Pancreas (tissue), 10 donors: ENCODE results near the gene TFAP2A. TPM values are rescaled to one million over a fixed set of nuclear protein-coding genes. Genes with fewer than 3 reads are reported as not detected.
A peak's percentile ranks its signal among the peaks of the same experiment; 100 is the strongest.

Source experiments
- ATAC-seq, 4 donors: fragments of 200-7000 bp; cut with Tn5 transposase; one replicate each; pipeline versions ENCODE4 v1.8.0 to v1.9.1; 2020; ENCODE audit warnings: mild to moderate bottlenecking in 4 of 4, moderate library complexity in 4 of 4
- DNase-seq, 6 donors: peaks; one replicate each; pipeline ENCODE4 v3.0.0-alpha.2; 2020
- FAIRE-seq: peaks from 2 replicates; lab custom pipeline; 2012; peaks lifted over from hg19 to GRCh38; lab: Jason Lieb, UNC
- H3K27ac ChIP-seq, 4 donors: fragments of 200-600 bp; sonication (generic); 1 replicate in 3 of 4; 2 replicates in 1 of 4; pipeline versions ENCODE4 v1.5.0 to v1.8.0; 2020
- H3K27me3 ChIP-seq, 4 donors: fragments of 200-600 bp; one replicate each; pipeline ENCODE4 v1.8.0; 2021
- H3K36me3 ChIP-seq, 3 donors: fragments of 200-600 bp; sonication (generic) in 1 of 3; one replicate each; pipeline versions ENCODE4 v1.5.0 to v1.8.0; 2020 to 2021
- H3K4me1 ChIP-seq, 3 donors: fragments of 200-600 bp; one replicate each; pipeline ENCODE4 v1.8.0; 2021
- H3K4me3 ChIP-seq, 4 donors: fragments of 200-600 bp; sonication (generic) in 2 of 4; one replicate each; pipeline versions ENCODE4 v1.5.0 to v1.8.0; 2020 to 2021
- H3K9me3 ChIP-seq, 4 donors: fragments of 200-600 bp; one replicate each; pipeline ENCODE4 v1.8.0; 2021
- CTCF ChIP-seq, 4 donors: fragments of 200-600 bp; sonication (generic) in 3 of 4; IDR thresholded peaks; one replicate each; pipeline versions ENCODE4 v1.5.0 to v1.8.0; 2021; ENCODE audit warnings: antibody characterized with exemption in 4 of 4
- WGBS, 2 donors: extraction: QIAGEN DNeasy Blood & Tissue Kit; methylation state at CpG; one replicate each; pipeline ENCODE4 v1.1.7; 2013; 5-methylcytosine and 5-hydroxymethylcytosine counted together
- intact Hi-C, 3 donors: fragments of 100-400 bp; cut with DNase I; formaldehyde crosslinking; loops; one replicate each; pipeline versions ENCODE4 v1.11.1 to v1.14.2; 2022
- polyA plus RNA-seq, 2 donors: library from polyadenylated mRNA; stranded (reverse); fragments of 200-250 nt; gene quantifications; one replicate each; pipeline ENCODE4 v1.2.3, GENCODE V29; 2013
- total RNA-seq, 6 donors: library from RNA; stranded (reverse); fragmentation: NEBNext Ultra II Directional in 4 of 6; extraction: Animal tissue kit (Norgen Biotek cat#: 25700) in 4 of 6; gene quantifications; one replicate each; pipeline versions ENCODE4 v1.2.1 to v1.2.4, GENCODE V29; 2021 to 2023
- donor health status: healthy with polysubstance abuse.
- donor health status: DM: no; HTN: no; CAD: no; lungs with moderate emphysema.
- donor health status: DM: no; HTN: no; CAD: no.
- donor health status: control.
- donor health status: control.
- donor health status: Bipolar disorder and iron deficiency.
- donor health status: DM: yes; HTN: yes; CAD: no.
- donor health status: DM: no; HTN: no; CAD: no.
- donor health status: DM: no; HTN: no; CAD: no.
- donor health status: DM: yes; HTN: yes; CAD: no.

The TFAP2A gene
- total and polyA plus RNA-seq, 8 donors, result 0.12 to 1.3 (median 0.23) TPM

- no peak for DNase-seq
- Histone ChIP-seq H3K4me3 (no peak overlapping the region), H3K27ac (no peak overlapping the region), H3K4me1 (peaks cover 7 to 23% (median 9%) of the 10 kb centered on the region in 3 donors), H3K9me3 (no peaks in the 10 kb centered on the region), H3K27me3 (peaks cover 0 to 84% (median 14%) of the 10 kb centered on the region in 4 donors), H3K36me3 (no peaks in the 10 kb centered on the region)
- no peak for TF ChIP-seq CTCF (IDR thresholded peaks at IDR 0.05)
- ATAC-seq, result no peak
- intact Hi-C loops, result no loop called here
- no peak for FAIRE-seq
- 42 to 46% methylated on average over 18 of the region's 18 CpGs for WGBS, 2 donors
Observed at GRCh38 chr6:10417681-10418104, 2.8 kb upstream of the TFAP2A start.

- intact Hi-C loops, result no loop called here
- ATAC-seq (no peak), DNase-seq (no peak), FAIRE-seq (no peak)
- 13 to 14% methylated on average over 48 of the region's 48 CpGs for WGBS, 2 donors
- Histone ChIP-seq H3K9me3 (no peaks in the 10 kb centered on the region), H3K27me3 (peaks cover 0 to 77% (median 14%) of the 10 kb centered on the region in 4 donors), H3K4me3 (peak overlapping the region in 1 of 4 donors; percentile 12), H3K27ac (no peak overlapping the region), H3K36me3 (no peaks in the 10 kb centered on the region), H3K4me1 (peaks cover 7 to 23% (median 9%) of the 10 kb centered on the region in 3 donors)
- TF ChIP-seq CTCF (IDR thresholded peaks at IDR 0.05), result no peak
Observed at GRCh38 chr6:10416863-10417641, 2.2 kb upstream of the TFAP2A start.

GRCh38 chr6:10416516-10416862, 1.6 kb upstream of the TFAP2A start:
- Histone ChIP-seq H3K36me3 (no peaks in the 10 kb centered on the region), H3K27me3 (peaks cover 0 to 77% (median 15%) of the 10 kb centered on the region in 4 donors), H3K4me1 (peaks cover 9 to 25% (median 12%) of the 10 kb centered on the region in 3 donors), H3K27ac (no peak overlapping the region), H3K4me3 (no peak overlapping the region), H3K9me3 (no peaks in the 10 kb centered on the region)
- intact Hi-C loops, result no loop called here
- FAIRE-seq (no peak), DNase-seq (no peak), ATAC-seq (no peak)
- 37 to 48% methylated on average over 5 of the region's 5 CpGs for WGBS, 2 donors
- no peak for TF ChIP-seq CTCF (IDR thresholded peaks at IDR 0.05)

GRCh38 chr6:10415617-10416480, 975 bp upstream of the TFAP2A start:
- Histone ChIP-seq H3K27ac (no peak overlapping the region), H3K4me1 (peaks cover 9 to 27% (median 13%) of the 10 kb centered on the region in 3 donors), H3K27me3 (peaks cover 0 to 77% (median 14%) of the 10 kb centered on the region in 4 donors), H3K36me3 (no peaks in the 10 kb centered on the region), H3K4me3 (no peak overlapping the region), H3K9me3 (no peaks in the 10 kb centered on the region)
- intact Hi-C loops, result no loop called here
- FAIRE-seq (no peak), DNase-seq (no peak), ATAC-seq (no peak)
- no peak for TF ChIP-seq CTCF (IDR thresholded peaks at IDR 0.05)
- 14% methylated on average over 36 of the region's 36 CpGs for WGBS, 2 donors
